ENCODE data around the gene JUN.

- no peak for TF ChIP-seq EZH2 (IDR thresholded peaks at IDR 0.05; ENCODE audit: borderline replicate concordance, low read depth, low read length, poor library complexity, severe bottlenecking)
- no peak for TF ChIP-seq CTCF (conservative IDR thresholded peaks at IDR 0.05; ENCODE audit: low read depth, low read length)
Observed at GRCh38 chr1:58809325-58810010, 25.6 kb upstream of the JUN start.
